ENCODE data around the gene OSM.

OSM gene

DNA sequence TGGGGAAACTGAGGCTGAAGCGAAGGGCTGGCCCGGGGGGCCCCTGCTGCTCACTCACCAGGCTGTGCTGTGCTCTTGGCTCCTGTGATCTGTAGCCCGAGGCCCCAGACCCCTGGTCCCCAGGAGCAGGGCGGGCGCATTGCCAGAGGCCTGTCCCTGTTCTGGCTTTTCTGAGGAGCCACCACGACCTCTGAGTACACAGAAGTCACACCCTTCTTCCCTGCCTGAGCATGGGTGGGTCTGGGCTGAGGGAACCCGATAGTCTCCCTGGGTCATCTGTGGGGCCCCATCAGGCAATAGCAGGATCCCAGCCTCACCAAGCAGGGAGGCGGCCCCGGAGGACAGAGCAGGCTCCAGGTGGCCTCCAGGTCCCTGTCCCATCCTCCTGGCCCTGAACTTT is 17.5 kb upstream of the OSM start:
- DNase-seq = no peak

DNA sequence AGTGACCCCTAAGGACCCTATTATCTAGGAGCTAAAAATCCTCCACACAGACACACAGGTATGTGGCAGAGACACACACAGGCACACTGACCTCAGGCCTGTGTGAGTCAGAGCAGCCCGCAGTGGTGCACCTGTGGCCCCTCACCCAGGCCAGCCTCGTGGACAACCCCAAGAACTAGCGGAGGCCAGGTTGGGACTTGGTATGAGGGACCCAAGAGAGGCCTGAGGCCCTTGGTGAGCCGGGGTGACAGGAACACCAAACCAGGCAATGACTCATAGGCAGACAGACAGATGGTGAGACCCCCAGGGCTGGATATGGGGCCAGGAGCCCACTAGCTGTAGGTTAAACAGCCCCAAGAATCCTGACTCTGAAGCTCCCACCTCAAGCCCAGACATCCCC is 16.7 kb upstream of the OSM start:
- DNase-seq = no peak

DNA sequence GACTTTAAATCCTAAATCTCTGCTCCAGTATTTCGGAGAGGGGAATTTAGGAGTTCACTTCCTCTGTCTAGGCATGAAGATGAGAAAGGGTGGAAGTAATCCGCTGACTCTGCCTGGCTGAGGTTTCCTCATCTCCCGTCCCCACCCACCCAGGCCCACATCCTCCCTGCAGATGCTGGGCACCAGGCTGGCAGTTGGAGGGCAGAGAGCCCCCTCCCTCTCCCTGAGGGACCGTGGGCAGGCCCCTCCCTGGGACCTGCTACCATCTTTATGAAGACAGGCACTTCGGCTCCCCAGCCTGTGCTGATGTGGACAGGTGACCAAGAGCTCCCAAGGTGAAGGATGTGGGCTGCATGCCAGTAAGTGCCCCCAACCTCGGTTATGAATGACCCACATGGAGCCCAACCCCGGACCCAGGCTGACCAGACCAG is 16.0 kb upstream of the OSM start:
- DNase-seq = no peak

DNA sequence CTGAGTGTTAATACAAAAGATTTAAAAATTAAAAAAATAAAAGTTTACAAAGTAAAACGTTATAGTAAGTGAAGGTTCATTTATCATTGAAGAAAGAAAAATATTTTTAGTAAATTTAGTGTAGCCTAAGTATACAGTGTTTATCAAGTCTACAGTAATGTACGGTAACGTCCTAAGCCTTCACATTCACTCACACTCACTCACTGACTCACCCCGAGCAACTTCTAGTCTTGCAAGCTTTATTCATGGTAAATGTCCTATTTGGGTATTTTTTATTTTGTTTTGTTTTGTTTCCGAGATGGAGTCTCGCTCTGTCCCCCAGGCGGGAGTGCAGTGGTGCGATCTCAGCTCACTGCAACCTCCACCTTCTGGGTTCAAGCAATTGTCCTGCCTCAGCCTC is 13.9 kb upstream of the OSM start:
- no peak for DNase-seq

DNA sequence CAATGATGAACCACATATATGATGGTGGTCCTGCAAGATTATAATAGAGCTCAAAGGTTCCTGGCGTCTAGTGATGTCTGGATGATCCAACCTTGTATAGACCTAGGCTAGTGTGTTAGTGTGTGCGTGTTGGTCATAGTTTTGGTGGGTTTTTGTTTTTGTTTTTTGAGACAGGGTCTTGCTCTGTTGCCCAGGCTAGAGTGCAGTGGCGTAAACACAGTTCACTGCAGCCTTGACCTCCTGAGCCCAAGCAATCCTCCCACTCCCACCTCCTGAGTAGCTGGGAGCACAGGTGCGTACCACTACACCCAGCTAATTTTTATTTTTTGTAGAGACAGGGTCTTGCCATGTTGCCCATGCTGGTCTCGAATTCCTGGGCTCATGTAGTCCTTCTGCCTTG is 13.3 kb upstream of the OSM start:
- no peak for DNase-seq

DNA sequence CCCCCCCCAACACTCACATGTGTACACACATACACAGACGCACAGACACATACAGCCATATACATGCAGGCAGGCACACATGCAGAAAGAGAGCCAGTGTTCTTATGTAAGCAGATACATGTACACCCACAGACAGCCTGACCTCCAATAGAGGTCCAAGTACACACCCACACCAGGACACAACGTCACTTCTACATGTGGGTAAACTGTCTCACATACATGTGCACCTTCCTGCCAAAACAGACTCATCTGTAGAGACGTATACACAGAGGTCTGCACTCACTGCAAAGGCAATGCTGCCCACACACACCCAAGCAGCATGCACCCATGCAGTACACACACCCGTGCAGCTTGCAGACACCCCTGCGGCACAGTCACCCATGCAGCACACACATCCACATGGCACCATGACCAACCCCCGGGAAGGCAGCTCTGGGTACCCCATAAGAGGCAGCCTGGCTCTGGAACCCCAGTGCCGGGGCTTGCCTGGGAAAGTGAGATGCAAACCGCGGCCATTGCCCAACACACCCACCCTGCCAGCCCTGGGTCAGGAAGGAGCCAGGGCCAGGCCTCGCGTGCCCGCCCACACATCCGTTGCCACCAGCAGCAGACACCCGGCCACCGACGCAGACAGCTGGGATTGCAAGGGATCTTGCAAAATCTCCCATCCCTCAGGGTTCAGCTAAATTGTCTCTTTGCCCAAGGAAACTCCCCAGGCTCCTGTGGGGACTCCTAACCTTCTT is 12.6 kb upstream of the OSM start:
- no peak for DNase-seq

DNA sequence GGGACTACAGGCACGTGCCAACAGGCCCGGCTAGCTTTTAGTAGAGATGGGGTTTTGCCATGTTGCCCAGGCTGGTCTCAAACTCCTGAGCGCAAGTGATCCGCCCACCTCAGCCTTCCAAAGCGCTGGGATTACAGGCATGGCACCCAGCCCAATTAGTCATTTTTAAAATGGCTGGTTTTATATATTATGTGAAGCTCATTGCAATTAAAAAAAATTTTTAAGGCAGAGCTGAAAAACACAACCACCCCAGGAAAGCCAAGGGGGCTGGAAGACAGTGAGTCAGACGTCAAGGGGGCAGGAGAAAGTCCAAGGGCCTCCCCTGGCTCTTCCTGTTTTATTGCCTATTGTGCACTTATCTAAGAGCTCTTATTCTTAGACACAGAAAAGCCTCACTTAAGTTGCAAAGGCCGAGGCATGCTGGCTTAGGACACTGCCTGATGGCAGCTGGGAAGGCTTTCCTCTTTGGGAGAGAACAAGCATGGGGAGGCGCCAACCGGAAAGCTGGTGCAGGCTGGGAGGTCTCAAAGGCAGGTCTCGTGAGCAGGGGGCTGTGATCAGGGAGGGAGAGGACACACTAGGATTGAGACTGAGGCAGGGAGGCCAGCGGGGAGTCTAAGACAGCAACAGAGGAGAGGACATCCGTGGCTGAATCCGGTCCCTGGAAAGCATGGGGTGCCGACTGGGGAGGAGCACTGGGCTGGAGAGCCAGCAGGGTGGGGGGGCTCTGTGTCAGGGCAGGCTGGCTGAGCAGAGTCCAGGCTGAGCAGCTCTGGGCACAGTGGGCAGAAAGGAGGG is 11.1 kb upstream of the OSM start:
- no peak for DNase-seq

DNA sequence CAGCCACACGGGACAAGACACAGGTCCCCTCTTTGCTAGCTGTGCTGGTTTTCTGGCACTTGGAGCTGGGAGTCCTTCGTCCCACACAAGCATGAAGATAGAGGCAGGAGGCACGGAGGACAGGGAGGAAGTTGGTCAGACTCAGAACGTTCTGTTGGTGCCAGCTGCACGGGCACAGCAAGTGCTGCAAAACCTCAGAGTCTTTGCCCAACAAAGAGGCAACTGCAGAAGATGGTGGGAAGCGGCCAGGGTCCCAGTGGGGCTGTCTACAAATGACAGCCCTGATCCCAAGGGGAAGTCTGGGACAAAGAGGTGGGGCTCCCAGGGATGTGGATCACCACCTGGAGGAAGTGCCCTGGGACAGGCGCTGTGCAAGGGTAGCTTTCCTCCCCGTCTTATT is 9.4 kb upstream of the OSM start:
- DNase-seq = no peak

DNA sequence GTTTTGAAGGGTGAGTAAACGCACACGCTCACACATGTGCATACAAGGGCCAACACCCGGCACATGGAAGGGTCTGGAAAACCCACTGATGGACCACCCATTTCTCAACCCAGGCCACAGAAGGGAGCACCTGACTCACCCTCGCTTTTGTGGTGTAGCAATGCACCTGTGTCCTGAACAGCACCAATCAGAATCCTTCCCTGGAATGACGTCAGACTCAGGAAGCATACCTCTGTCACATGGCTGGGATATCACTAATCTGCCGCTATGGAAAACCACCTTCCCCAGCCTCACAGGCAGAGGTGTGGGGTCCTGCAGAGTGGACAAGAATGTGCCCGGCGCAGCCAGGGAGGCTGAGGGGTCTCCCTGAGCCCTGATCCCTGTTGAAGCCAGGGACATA is 9.0 kb upstream of the OSM start:
- DNase-seq = peak; percentile 17

DNA sequence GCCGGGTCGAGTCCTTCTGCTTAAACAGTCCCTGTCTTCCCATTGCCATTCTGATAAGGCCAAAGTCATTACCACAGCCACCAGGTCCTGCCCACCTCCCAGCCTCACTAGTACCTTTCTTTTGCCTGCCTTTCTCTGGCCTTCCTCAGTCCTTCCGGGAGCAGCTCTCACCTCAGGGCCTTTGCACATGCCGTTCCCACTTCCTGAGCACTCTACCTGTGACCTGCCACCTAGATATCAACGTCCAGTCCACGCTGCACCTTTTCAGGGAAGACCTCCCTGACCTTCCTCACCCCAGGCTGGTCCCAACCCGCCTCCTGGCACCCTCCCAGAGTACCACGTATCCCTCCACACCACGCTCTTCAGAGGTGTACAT is 7.8 kb upstream of the OSM start:
- no peak for DNase-seq

DNA sequence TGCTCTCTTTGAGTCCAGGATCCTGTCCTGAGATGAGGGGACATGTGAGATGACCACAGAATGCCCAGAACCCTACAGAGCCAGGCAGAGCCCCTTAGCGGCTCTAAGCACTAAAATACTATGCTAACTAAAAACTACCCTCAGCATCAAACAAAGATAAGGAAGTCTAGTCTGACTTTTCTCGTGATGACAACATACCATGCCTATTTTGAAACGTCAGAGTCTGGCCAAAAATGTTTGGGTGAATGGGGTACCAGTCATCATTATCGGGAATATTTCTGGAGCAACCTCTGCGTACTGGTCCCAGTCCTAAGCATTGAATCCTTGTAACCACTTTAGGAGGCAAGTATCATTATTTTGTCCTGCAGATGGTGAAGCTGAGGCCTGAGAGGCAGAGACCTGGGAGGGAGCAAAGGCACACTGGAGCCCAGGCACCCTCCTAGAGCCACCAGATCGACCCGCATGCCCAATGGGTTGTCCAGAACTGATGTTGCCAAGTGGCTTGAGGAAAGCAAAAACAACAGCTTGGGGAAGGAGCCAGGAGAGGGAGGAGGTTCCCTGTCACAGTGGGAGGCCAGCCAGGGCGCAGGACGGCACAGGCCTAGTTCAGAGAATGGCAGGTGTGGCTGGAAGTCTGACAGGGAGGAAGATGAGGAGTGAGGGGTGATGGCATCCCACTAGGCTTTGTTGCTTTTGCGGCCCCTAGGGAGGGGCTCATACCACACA is 7.2 kb upstream of the OSM start:
- DNase-seq = no peak

DNA sequence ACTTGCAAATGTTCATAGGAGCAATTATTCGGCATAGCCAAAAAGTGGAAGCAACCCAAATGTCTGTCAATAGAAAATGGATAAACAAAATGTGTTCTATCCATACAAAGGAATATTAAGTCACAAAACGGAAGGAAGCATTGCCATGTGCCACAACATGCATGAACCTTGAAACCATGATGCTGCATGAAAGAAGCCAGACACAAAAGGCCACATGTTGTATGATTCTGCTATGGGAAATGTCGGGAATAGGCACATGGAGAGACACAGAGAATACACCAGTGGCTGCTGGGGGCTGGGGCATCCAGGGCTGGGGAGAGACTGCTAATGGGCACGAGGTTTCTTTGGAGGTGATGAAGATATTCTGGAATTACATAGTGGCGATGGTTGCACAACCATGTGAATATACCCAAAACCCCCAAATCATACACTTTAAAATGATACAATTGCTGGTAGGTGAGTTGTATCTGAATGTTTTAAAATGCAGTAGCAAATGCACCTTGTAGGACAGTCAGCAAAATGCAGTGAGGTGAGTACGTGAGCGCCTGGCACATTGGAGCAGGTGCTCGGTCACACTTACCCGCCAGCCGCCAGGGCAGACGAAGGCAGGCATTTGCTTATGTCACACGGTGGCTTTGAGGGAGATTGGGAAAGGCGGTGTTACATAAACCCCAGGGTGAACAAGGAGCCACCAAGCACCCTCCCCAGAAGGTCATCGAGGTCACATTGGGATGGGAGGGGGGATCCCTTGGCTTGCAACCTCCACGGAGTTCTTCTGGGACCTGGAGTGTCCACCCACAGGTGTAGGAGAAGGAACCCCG is 6.3 kb upstream of the OSM start:
- no peak for DNase-seq

DNA sequence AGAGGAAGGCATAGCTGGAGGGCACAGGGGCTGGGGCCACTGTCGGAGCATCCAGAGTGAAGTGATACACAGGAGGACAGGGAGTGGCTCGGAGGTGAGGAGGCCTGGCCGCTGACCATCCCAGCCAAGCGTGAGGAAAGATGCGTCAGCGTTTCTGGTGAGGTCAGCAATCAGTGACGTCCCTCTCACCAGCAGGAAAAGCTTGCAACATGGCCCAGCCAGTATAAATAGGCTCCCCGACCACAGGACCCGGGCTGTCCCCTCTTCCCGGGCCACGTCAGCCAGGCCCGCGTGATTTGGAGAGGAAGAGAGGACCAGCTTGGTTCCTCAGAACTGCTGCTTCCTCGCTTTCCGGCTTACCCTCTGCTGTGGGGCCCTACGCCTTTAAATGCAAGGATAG is 4.2 kb upstream of the OSM start:
- no peak for DNase-seq

DNA sequence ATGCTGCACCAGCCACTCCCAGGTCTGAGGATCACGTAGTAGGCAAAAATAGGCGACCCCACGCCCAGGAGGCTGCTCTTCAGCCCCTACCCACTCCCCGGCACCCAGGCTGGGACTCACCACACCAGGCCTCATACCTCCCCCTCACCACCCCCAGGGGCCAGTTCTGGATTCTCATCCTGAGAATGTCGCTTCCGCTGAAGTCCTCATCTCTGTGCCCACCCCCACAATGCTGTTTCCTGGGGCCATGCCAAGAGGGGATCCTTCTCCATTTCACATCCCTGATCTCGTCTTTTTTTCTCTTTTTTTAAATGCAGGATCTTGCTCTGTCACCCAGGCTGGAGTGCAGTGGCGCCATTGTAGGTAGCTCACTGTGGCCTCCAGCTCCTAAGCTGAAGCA is 1.7 kb upstream of the OSM start:
- DNase-seq = no peak

DNA sequence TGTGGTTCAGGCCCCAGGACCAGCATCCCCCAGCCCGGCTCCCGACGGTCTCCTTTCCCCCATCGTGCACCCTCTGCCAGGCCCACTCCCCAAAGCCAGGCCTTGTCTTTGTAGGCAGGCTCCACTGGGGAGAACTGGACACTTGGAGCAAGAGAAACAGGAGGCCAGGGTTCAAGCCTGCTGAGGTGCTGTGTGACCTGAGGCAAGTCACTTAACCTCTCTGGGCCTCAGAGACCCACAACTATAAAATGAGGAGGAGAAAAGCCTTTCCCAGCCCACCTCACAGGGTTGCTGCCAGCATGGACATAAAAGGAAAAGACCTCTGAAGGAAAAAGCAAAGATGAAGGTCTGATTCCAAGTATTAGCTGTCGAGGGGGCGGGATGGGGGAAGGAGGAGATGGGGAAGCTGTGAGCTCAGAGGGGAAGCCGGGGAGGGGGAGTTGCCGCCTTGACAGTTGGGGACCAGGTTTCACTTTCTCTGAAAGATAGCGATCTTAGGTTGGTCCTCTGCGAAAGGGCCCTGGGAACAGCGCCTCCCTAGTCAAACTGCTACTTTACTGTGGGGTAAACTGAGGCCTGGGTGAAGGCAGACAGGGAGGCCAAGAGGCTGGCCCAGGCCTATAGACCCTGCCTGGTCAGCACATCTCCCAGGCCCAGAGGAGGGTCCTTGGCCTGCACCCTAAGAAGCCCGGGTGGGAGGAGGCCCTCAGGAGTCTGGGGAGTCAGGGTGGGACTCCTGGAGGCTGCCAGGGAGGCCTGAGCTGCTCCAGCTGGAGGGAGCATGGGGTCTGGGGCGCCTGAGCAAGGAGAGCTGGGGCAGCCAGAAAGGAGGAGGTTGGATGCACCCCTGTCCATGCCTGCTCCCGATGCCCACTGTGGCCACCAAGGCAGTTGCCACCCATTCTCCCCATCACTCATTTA is 991 bp upstream of the OSM start:
- DNase-seq = peak; percentile 18

DNA sequence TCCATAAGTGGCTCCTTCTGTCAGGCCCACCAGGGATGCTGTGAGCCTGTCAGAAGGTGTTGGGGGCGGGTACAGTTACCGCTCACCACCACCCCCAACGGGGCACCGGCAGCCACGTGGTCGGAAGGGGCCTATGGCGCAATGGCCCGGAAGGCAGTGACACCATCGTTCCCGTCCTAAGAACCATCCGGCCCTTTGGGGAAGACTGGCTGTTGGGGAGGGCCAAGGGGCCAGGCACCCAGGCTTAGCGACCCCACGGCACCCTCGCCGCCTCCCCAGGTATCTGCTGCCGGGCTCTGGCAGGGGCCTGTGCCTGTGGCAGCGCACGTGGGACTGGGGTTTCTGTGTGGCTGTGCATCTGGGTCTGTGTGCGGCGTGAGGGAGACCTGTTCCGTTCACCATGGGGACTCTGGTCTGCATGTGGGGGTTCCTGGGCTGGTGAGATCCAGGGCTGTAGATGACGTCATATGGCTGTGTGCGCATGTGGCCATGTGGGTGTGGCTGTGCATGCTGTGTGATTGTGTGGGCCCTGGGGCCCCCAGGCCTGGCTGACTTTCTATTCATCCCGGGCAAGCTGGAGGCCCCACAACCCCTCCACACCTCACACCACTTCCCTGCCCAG is 717 bp downstream of the OSM start:
- peak; percentile 84 for DNase-seq

DNA sequence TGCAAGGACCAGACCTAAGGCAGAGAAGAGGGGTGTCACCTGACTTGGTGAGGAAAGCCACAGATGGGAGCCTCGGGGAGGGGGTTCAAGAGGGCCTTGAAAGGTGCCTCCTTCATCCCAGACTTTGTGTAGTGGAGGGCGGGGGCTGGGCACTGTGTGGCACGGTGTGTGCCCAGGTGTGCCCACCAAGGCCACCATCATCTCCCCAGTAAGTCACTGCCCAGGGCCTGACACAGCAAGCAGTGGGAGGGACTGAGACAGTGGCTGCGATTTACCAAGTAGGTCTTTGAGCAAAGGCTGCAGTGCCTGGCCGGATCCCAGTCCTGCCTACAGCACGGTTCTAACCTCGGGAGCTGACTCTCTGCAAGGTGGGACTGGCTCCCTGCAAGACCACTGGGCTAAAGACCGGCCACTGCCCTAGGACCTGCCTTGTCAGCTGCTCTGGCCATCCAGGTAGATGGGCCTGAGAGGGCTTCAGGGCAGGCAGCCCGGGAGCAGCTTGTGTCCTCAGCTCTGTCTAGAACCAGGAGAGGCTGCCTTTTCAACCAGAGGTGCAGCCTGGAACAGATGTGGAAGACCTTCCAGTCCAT is 1.4 kb downstream of the OSM start:
- no peak for DNase-seq

DNA sequence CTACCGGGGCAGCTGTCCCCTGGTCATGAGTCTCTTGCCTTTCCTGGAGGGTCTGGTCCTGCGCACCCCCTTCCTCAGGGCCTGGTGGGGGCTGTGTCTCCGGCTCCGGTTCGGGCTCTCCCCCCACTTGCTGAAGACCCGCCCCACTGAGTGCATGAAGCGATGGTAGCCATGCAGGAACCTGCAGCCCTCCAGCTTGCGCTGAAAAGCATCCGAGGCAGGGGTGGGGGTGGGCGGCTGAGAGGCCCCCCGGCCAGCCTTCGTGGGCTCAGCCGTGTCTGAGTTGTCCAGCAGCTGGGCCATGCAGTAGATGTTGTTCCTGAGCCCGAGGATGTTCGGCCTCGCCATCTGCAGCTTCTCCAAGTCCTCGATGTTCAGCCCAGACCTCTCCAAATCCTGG is 2.8 kb downstream of the OSM start:
- DNase-seq = no peak

DNA sequence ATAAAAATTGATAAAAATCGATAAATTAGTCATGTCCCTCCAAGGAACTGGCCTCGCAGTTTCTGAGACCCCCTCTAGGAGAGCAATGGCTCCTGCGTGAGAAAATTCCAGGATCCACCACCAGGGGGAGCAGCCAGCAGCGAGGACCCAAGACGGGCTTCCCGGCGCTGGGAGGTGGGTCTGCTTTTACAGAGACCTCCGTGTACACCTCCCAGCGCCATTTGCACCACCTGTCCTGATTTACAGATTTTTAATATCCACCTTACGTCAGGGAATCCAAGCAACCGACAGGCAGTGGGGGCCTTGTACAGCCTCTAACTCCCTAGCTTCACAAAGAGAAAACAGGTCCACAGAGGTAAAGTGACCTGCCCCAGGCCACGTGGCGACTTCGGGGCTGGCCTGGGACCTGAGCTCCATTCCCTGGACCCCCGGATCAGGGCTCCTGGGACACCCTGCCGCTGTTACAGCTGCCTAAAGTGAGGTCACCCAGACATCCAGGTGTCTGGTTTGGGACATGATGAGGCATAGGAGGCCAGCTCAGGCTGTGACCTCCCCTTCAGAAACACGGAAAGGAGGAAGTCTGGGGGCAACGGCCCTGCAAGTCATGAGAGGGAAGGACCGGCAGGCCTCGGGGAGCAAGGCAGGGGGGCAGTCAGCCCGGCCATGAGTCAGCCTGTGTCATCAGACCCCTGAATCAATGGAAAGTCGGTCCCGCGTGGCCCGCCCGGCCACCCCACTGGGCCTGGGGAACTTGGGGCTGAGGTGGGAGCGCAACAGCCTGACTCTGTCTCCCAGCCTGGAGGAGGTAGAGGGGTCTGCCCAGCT is 3.5 kb downstream of the OSM start:
- peak; percentile 68 for DNase-seq

DNA sequence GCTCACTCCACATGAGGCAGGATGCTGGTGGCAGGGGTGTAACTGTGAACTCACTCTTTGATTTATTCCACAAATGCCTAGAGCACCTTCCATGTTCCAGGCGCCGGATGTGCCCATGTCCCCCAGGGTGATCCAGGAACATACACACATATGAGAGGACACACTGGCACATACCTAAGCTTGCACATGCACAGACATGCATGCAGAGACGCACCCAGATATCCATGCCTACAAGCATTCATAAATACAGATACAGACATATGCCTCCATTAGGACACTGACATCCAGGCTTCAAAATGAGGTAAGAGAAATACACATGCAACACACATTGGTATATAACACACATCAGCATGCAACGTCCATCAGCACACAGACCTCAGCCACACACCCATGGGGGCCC is 4.5 kb downstream of the OSM start:
- DNase-seq = no peak

Measured in stimulated activated naive CD4-positive, alpha-beta T cell treated with Interleukin-2 at 50 U/mL for 16 hours (primary cell).